HepG2 (cell line): ENCODE data around the gene SRRM2.
"Not testable (repeated sequence)": the region's sequence is repeated elsewhere in the genome, so short reads cannot be mapped to it uniquely, and the experiment has no call there.

Experiments used
- GABPA ChIP-seq, 2 experiments: IDR thresholded peaks; 2 replicates each; pipeline ENCODE4 v1.6.1; 2011 to 2016; ENCODE audit warnings: low read depth in 2 of 2, low read length in 1 of 2, missing biosample characterization in 1 of 2, missing genetic modification characterization in 1 of 2
- GTF2F1 ChIP-seq: fragments of 150-350 bp; IDR thresholded peaks from 2 replicates; pipeline ENCODE4 v1.6.1; 2014; ENCODE audit warnings: low read length
- HCFC1 ChIP-seq: fragments of 150-350 bp; IDR thresholded peaks from 2 replicates; pipeline ENCODE4 v1.6.1; 2014; ENCODE audit warnings: low read depth, low read length
- TBL1XR1 ChIP-seq: fragments of 150-350 bp; IDR thresholded peaks from 2 replicates; pipeline ENCODE4 v1.6.1; 2014; ENCODE audit warnings: borderline replicate concordance, low read length; ENCODE audit not compliant: partially characterized antibody
- TCF7 ChIP-seq: sonication (generic); IDR thresholded peaks from 2 replicates; pipeline ENCODE4 v1.6.1; 2016; ENCODE audit warnings: antibody characterized with exemption, low read depth
- ZNF354B ChIP-seq: sonication (generic); formaldehyde crosslinking; IDR thresholded peaks from 2 replicates; pipeline ENCODE4 v1.8.0; 2022; ENCODE audit warnings: mild to moderate bottlenecking, missing genetic modification reagents
- ZNF512B ChIP-seq: sonication (generic); formaldehyde crosslinking; IDR thresholded peaks from 2 replicates; pipeline ENCODE4 v1.5.1; 2020; ENCODE audit warnings: missing genetic modification reagents, mild to moderate bottlenecking, borderline replicate concordance

- not testable (repeated sequence) for TF ChIP-seq TBL1XR1; GTF2F1; TCF7; GABPA (IDR thresholded peaks at IDR 0.05; ENCODE audit: low read depth, low read length); GABPA (CRISPR knock-in tag; IDR thresholded peaks at IDR 0.05; ENCODE audit: low read depth); ZNF512B (CRISPR knock-in tag); HCFC1; ZNF354B (CRISPR knock-in tag)
Measured at GRCh38 chr16:2721634-2722173, 30.7 kb upstream of the SRRM2 start.
